ENCODE results near the gene PCMT1. TPM values are rescaled to one million over a fixed set of nuclear protein-coding genes. Genes with fewer than 3 reads are reported as not detected.
A peak's percentile ranks its signal among the peaks of the same experiment; 100 is the strongest.
"Not testable (repeated sequence)": the region's sequence is repeated elsewhere in the genome, so short reads cannot be mapped to it uniquely, and the experiment has no call there.

PCMT1 gene
- total RNA-seq, 4 donors from 2014 or later = 57.4 to 67.6 (median 66.6) TPM

DNA sequence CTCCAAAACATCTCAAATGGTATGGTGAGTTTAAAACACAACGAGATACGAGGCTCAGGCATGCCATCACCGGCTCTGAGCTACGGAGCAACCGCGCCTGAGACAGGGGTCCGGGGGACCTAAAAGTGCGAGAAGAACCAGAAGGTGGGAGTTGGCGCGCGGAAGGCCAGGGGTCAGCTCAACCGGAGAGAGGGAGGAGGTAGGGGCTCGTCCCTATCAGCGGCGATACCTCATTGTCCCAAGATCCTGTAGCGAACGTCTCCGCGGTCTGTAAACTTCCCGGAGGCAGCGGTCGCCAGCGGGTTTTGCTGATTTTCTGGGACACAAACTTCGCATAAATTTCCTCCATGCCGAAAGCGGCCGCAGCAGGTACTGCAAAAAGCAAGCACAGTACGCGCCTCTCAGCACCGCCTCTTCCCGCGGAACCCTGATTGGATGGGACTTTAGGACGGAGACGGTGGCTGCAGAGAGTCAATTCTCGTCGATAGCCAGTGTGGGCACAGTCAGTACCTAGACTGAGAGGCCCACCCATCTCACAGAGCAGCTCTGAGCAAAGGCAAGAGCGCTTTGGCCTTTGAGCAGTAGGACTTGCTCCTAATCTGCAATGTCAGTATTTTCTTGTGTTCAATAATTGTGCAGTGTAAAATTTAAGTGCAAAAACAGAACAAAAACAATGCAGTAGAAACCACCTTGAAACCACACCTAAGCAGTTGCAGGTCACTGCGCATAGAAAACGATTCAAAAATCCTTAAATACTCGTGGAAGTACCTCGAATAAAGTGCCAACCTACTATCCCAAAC is 3.2 kb upstream of the PCMT1 start, which contains the start of gene NUP43:
TSS of gene NUP43 (minus strand) at position 383 of the 800 bp plus-strand sequence. CDS start at position 349, 34 bp downstream.
- Histone ChIP-seq H3K9me3 (no peaks in the 10 kb centered on the region), H3K4me3 (peak within 1 kb of the TSS; percentile 78), H3K4me1 (peaks cover 32% of the 10 kb centered on the region), H3K36me3 (peaks cover 21% of the 10 kb centered on the region), H3K27me3 (no peaks in the 10 kb centered on the region), H3K27ac (peak within 1 kb of the TSS; percentile 81)
- DNase-seq (ENCODE audit: low spot score in 2 of 2) = peak; percentile 97
- TF ChIP-seq EP300 (IDR thresholded peaks at IDR 0.05) = no peak
- TF ChIP-seq CTCF (IDR thresholded peaks at IDR 0.05) = peak; percentile 61 to 63
- peak in 2 of 3 donors; percentile 91 for TF ChIP-seq POLR2AphosphoS5 (IDR thresholded peaks at IDR 0.05)
- no peak for TF ChIP-seq POLR2A (IDR thresholded peaks at IDR 0.05)
- WGBS = 4% methylated on average over 41 of the region's 41 CpGs

- H3K27me3 ChIP-seq; DNase-seq (ENCODE audit: low spot score in 2 of 2); H3K9me3 ChIP-seq; H3K36me3 ChIP-seq: not testable (repeated sequence)
- peak in 1 of 3 donors; percentile 90 for TF ChIP-seq POLR2AphosphoS5 (IDR thresholded peaks at IDR 0.05)
- no CpG with 5 or more reads among the region's 38 CpGs for WGBS
- peak overlapping the region; percentile 94 for H3K27ac ChIP-seq
- H3K4me3 ChIP-seq = peak overlapping the region; percentile 76
- H3K4me1 ChIP-seq = peaks cover 45% of the 10 kb centered on the region
Observed at GRCh38 chr6:149749082-149749593, 403 bp upstream of the PCMT1 start.

- Histone ChIP-seq H3K27ac (peak overlapping the region; percentile 94), H3K9me3 (no peaks in the 10 kb centered on the region), H3K36me3 (no peaks in the 10 kb centered on the region), H3K4me1 (peaks cover 38% of the 10 kb centered on the region), H3K27me3 (no peaks in the 10 kb centered on the region), H3K4me3 (peak overlapping the region; percentile 76)
- TF ChIP-seq CTCF (IDR thresholded peaks at IDR 0.05) = no peak
- TF ChIP-seq POLR2AphosphoS5 (IDR thresholded peaks at IDR 0.05) = no peak
- TF ChIP-seq EP300 (IDR thresholded peaks at IDR 0.05) = no peak
- TF ChIP-seq POLR2A (IDR thresholded peaks at IDR 0.05) = no peak
- DNase-seq (ENCODE audit: low spot score in 2 of 2) = peak in 1 of 2 donors; percentile 75
- whole genome bisulfite sequencing = under 1% methylated on average over 19 of the region's 25 CpGs
Observed at GRCh38 chr6:149750136-149750609, 632 bp downstream of the PCMT1 start.

GRCh38 chr6:149751239-149751638 is 1.7 kb downstream of the PCMT1 start:
- no peak for DNase-seq (ENCODE audit: low spot score in 2 of 2)
- no peak for TF ChIP-seq POLR2A (IDR thresholded peaks at IDR 0.05)
- no peak for TF ChIP-seq CTCF (IDR thresholded peaks at IDR 0.05)
- TF ChIP-seq POLR2AphosphoS5 (IDR thresholded peaks at IDR 0.05) = no peak
- TF ChIP-seq EP300 (IDR thresholded peaks at IDR 0.05) = no peak
- 79% methylated on average over 8 of the region's 8 CpGs for WGBS
- Histone ChIP-seq H3K4me1 (peaks cover 32% of the 10 kb centered on the region), H3K27me3 (no peaks in the 10 kb centered on the region), H3K36me3 (no peaks in the 10 kb centered on the region), H3K27ac (no peak overlapping the region), H3K9me3 (no peaks in the 10 kb centered on the region), H3K4me3 (peak overlapping the region; percentile 76)

DNA sequence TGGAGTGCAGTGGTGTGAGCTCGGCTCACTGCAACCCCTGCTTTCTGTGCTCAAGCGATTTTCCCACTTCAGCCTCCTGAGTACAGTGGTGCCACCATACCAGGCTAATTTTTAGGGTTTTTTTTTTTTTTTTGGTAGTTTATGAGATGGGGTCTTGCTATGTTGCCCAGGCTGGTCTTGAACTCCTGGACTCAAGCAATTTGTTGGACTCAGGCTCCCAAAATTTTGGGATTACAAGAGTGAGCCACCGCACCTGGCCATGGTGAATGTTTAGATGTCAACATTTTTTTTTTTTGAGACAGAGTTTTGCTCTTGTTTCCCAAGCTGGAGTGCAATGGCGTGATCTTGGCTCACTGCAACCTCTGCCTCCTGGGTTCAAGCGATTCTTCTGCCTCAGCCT is 2.4 kb downstream of the PCMT1 start:
- not testable (repeated sequence) for H3K27ac ChIP-seq; H3K36me3 ChIP-seq; H3K9me3 ChIP-seq; H3K27me3 ChIP-seq; H3K4me3 ChIP-seq; DNase-seq (ENCODE audit: low spot score in 2 of 2)
- 100% methylated on average over 5 of the region's 5 CpGs for WGBS
- peaks cover 27% of the 10 kb centered on the region for H3K4me1 ChIP-seq

- Histone ChIP-seq H3K27me3 (no peaks in the 10 kb centered on the region), H3K27ac (no peak overlapping the region), H3K4me1 (peaks cover 26% of the 10 kb centered on the region), H3K36me3 (no peaks in the 10 kb centered on the region), H3K9me3 (no peaks in the 10 kb centered on the region), H3K4me3 (no peak overlapping the region)
- no peak for DNase-seq (ENCODE audit: low spot score in 2 of 2)
- WGBS = 80% methylated on average over 4 of the region's 4 CpGs
- TF ChIP-seq CTCF (IDR thresholded peaks at IDR 0.05) = no peak
- TF ChIP-seq POLR2AphosphoS5 (IDR thresholded peaks at IDR 0.05) = no peak
- no peak for TF ChIP-seq EP300 (IDR thresholded peaks at IDR 0.05)
- TF ChIP-seq POLR2A (IDR thresholded peaks at IDR 0.05) = no peak
Observed at GRCh38 chr6:149752600-149753373, 3.2 kb downstream of the PCMT1 start.

GRCh38 chr6:149753374-149753637 is 3.8 kb downstream of the PCMT1 start:
- H3K4me3 ChIP-seq; H3K9me3 ChIP-seq; H3K36me3 ChIP-seq; DNase-seq (ENCODE audit: low spot score in 2 of 2); H3K27me3 ChIP-seq; H3K27ac ChIP-seq: not testable (repeated sequence)
- peaks cover 26% of the 10 kb centered on the region for H3K4me1 ChIP-seq
- 88% methylated on average over 3 of the region's 3 CpGs for WGBS
